ENCODE data around the gene LIMK1.
"Not testable (repeated sequence)": the region's sequence is repeated elsewhere in the genome, so short reads cannot be mapped to it uniquely, and the experiment has no call there.

Gene LIMK1

DNA sequence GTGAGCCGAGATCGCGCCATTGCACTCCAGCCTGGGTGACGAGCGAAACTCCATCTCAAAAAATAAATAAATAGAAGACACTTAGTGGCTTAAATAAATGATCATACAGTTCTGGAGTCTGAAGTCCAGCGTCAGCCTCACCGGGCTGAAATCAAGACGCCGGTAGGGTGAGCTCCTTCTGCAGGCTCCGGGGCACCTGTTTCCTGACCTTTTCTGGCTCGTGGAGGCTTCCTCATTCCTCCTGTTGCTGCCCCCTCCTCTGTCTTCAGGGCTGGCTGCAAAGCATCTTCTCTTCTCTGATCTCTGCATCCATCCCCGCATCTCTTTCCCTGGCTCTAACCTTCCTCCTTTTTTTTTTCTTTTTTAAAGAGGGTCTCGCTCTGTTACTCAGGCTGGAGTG lies 32.8 kb downstream of the LIMK1 start:
- no peak for TF ChIP-seq CTCF (IDR thresholded peaks at IDR 0.05; ENCODE audit: extremely low read depth, missing control alignments)
- DNase-seq (ENCODE audit: low spot score) = no peak

DNA sequence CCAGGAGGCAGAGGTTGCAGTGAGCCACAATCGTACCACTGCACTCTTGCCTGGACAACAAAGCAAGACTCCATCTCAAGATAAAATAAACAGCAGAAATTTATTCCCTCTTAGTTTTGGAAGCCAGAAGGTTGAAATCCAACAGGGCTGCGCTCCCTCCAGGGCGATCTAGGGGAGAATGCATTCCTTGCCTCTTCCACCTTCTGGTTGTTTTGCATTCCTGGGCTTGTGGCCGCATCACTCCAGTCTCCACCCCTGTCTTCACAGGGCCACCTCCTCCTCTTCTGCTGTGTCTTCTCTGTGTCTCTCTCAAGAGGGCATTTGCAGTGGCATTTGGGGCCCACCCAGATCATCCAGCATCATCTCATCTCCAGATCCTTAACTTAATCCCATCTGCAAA lies 36.2 kb downstream of the LIMK1 start:
- TF ChIP-seq CTCF (IDR thresholded peaks at IDR 0.05; ENCODE audit: extremely low read depth, missing control alignments) = no peak
- DNase-seq (ENCODE audit: low spot score) = no peak

DNA sequence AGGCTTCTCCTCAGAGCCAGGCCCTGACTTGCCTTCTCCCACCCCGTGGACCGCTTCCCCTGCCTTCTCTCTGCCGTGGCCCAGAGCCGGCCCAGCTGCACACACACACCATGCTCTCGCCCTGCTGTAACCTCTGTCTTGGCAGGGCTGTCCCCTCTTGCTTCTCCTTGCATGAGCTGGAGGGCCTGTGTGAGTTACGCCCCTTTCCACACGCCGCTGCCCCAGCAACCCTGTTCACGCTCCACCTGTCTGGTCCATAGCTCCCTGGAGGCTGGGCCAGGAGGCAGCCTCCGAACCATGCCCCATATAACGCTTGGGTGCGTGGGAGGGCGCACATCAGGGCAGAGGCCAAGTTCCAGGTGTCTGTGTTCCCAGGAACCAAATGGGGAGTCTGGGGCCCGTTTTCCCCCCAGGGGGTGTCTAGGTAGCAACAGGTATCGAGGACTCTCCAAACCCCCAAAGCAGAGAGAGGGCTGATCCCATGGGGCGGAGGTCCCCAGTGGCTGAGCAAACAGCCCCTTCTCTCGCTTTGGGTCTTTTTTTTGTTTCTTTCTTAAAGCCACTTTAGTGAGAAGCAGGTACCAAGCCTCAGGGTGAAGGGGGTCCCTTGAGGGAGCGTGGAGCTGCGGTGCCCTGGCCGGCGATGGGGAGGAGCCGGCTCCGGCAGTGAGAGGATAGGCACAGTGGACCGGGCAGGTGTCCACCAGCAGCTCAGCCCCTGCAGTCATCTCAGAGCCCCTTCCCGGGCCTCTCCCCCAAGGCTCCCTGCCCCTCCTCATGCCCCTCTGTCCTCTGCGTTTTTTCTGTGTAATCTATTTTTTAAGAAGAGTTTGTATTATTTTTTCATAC lies 38.0 kb downstream of the LIMK1 start:
- no peak for DNase-seq (ENCODE audit: low spot score)
- TF ChIP-seq CTCF (IDR thresholded peaks at IDR 0.05; ENCODE audit: extremely low read depth, missing control alignments) = no peak

- DNase-seq (ENCODE audit: low spot score) = not testable (repeated sequence)
Observed at GRCh38 chr7:74123892-74124291, 40.3 kb downstream of the LIMK1 start.

- no peak for TF ChIP-seq CTCF (IDR thresholded peaks at IDR 0.05; ENCODE audit: extremely low read depth, missing control alignments)
- no peak for DNase-seq (ENCODE audit: low spot score)
Observed at GRCh38 chr7:74126220-74126880, 42.7 kb downstream of the LIMK1 start.

DNA sequence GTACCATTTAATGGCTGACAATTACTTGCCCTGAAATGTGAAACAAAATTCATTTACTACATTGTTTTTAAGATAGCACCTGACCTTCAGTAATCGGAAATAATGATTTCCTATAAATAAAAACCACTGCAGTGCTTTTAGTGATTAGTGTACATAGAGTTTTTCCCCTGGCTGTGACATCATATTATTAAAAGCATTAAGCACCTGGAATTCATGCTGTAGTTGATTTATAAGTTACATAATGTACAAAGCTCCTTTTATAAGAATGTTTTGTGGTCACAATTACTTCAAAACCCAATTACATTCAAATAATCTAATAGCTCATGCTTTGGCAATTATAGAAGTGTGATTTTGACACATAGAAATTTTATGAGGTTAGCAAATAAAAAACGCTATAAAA lies 46.3 kb downstream of the LIMK1 start:
- TF ChIP-seq CTCF (IDR thresholded peaks at IDR 0.05; ENCODE audit: extremely low read depth, missing control alignments) = no peak
- DNase-seq (ENCODE audit: low spot score) = no peak

DNA sequence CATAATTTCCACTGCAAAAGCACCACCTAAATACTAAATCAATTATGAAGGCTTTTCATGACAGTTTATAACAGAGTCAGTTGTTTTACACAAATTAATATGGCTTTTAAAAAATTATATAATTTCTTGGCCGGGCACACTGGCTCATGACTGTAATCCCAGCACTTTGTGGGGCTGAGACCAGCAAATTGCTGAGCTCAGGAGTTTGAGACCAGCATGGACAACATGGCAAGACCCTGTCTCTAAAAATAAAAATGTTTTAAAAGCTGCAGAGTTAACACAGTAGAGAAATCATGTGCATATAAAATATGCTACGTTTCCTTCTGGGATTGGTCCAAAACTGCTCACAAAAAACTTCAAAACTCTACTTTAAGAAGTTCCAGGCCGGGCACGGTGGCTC lies 46.9 kb downstream of the LIMK1 start:
- DNase-seq (ENCODE audit: low spot score) = no peak

More for the DNA sequence above, 46.9 kb downstream of the LIMK1 start:
- TF ChIP-seq CTCF (IDR thresholded peaks at IDR 0.05; ENCODE audit: extremely low read depth, missing control alignments) = no peak
